Stomach (tissue), 9 donors: Measurements from ENCODE around the gene NELL1. TPM values are rescaled to one million over a fixed set of nuclear protein-coding genes. Genes with fewer than 3 reads are reported as not detected.

Source experiments
- DNase-seq, 2 donors: peaks; one replicate each; pipeline versions ENCODE4 v3.0.0 to v3.0.0-alpha.2; 2013 to 2019
- H3K27ac ChIP-seq, 5 donors: fragments of 200-600 bp in 4 of 5; sonication (generic) in 4 of 5; one replicate each; pipeline ENCODE4 v1.5.1; 2013 to 2019; ENCODE audit warnings: mild to moderate bottlenecking in 1 of 5, moderate library complexity in 1 of 5
- H3K27me3 ChIP-seq, 3 donors: fragments of 200-600 bp; sonication (generic); one replicate each; pipeline ENCODE4 v1.5.1; 2017 to 2019; ENCODE audit warnings: mixed run types in 1 of 3
- H3K36me3 ChIP-seq, 4 donors: fragments of 200-600 bp; sonication (generic); 1 replicate in 3 of 4; 2 replicates in 1 of 4; pipeline ENCODE4 v1.5.1; 2016 to 2019
- H3K4me1 ChIP-seq, 4 donors: fragments of 200-600 bp; sonication (generic); one replicate each; pipeline ENCODE4 v1.5.1; 2016 to 2019
- H3K4me3 ChIP-seq, 4 donors: fragments of 200-600 bp; sonication (generic) in 3 of 4; one replicate each; pipeline ENCODE4 v1.5.1; 2016 to 2019; ENCODE audit warnings: mild to moderate bottlenecking in 1 of 4
- H3K9me3 ChIP-seq, 4 donors: fragments of 200-600 bp; sonication (generic); one replicate each; pipeline ENCODE4 v1.5.1; 2016 to 2019
- EP300 ChIP-seq: sonication (generic); formaldehyde crosslinking; IDR thresholded peaks from one replicate; pipeline ENCODE4 v1.6.1; 2017; ENCODE audit warnings: antibody characterized with exemption
- POLR2A ChIP-seq, 4 donors: fragments of 450-650 bp; IDR thresholded peaks; one replicate each; pipeline ENCODE4 v1.6.1; 2016; ENCODE audit warnings: antibody characterized with exemption in 4 of 4, control low read depth in 2 of 4, mild to moderate bottlenecking in 1 of 4, moderate library complexity in 1 of 4
- POLR2AphosphoS5 ChIP-seq, 3 donors: sonication (generic); formaldehyde crosslinking; IDR thresholded peaks; one replicate each; pipeline ENCODE4 v1.6.1; 2016; ENCODE audit warnings: antibody characterized with exemption in 3 of 3
- WGBS, 5 donors: extraction: QIAGEN DNeasy Blood & Tissue Kit in 3 of 5; methylation state at CpG; one replicate each; pipeline versions ENCODE4 v1.1.5 to v1.1.7; 2013 to 2018; 5-methylcytosine and 5-hydroxymethylcytosine counted together
- intact Hi-C: fragments of 100-400 bp; cut with DNase I; formaldehyde crosslinking; loops from one replicate; pipeline ENCODE4 v1.15.1; 2023; ENCODE audit warnings: low total_unique reads
- polyA plus RNA-seq, 3 donors: library from polyadenylated mRNA; stranded (reverse); fragments of 200-250 nt; gene quantifications; one replicate each; pipeline ENCODE4 v1.2.3, GENCODE V29; 2013
- total RNA-seq, 5 donors: library from RNA; depleted of rRNA; stranded (reverse); fragments of >200 nt; gene quantifications; one replicate each; pipeline versions ENCODE4 v1.1.0 to v1.2.3, GENCODE V29; 2014 to 2016
- TF ChIP-seq, protein P1 (sequence below), 7 experiments: fragments of 450-650 bp in 4 of 7; fragments of 200-600 bp in 3 of 7; sonication (generic) in 3 of 7; IDR thresholded peaks; one replicate each; pipeline ENCODE4 v1.5.1; 2016 to 2019; ENCODE audit warnings: antibody characterized with exemption in 7 of 7, control low read depth in 2 of 7, mild to moderate bottlenecking in 1 of 7
- donor health status: healthy with polysubstance abuse.
- donor health status: Bipolar disorder and iron deficiency.
- donor health status: healthy.

NELL1 gene
- total and polyA plus RNA-seq, 8 donors = 0.05 to 15.4 (median 2.7) TPM; not detected in 5

DNA sequence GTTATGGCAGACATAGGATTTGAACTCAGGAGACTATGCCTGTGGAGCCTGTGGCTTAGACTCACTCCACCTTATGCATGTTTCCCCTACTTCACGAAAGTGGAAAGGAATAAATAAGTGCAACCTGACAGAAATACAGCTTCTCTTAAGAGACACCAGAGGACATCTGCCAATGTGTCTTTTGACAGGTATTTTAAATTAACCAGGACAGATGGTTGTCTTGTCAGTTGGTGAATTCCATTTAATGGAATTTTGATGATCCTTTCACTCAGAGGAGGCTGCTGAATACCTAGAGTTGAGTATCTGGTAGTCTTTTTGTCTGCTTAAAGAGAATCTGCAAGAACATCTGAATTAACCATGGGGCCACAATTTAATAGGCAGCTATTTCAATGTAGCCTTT lies 46.1 kb downstream of the NELL1 start:
- Histone ChIP-seq H3K4me1 (no peaks in the 10 kb centered on the region), H3K4me3 (no peak overlapping the region), H3K27ac (no peak overlapping the region), H3K27me3 (no peaks in the 10 kb centered on the region), H3K36me3 (no peaks in the 10 kb centered on the region), H3K9me3 (peaks cover 0 to 5% (median 0%) of the 10 kb centered on the region in 4 donors)
- no peak for TF ChIP-seq POLR2AphosphoS5 (IDR thresholded peaks at IDR 0.05)
- no peak for TF ChIP-seq EP300
- TF ChIP-seq, protein P1, sequence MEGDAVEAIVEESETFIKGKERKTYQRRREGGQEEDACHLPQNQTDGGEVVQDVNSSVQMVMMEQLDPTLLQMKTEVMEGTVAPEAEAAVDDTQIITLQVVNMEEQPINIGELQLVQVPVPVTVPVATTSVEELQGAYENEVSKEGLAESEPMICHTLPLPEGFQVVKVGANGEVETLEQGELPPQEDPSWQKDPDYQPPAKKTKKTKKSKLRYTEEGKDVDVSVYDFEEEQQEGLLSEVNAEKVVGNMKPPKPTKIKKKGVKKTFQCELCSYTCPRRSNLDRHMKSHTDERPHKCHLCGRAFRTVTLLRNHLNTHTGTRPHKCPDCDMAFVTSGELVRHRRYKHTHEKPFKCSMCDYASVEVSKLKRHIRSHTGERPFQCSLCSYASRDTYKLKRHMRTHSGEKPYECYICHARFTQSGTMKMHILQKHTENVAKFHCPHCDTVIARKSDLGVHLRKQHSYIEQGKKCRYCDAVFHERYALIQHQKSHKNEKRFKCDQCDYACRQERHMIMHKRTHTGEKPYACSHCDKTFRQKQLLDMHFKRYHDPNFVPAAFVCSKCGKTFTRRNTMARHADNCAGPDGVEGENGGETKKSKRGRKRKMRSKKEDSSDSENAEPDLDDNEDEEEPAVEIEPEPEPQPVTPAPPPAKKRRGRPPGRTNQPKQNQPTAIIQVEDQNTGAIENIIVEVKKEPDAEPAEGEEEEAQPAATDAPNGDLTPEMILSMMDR (IDR thresholded peaks at IDR 0.05) = no peak
- no peak for TF ChIP-seq POLR2A (IDR thresholded peaks at IDR 0.05)
- 67 to 81% (median 78%) methylated on average over 1 of the region's 1 CpG for WGBS, 5 donors
- intact Hi-C loops = no loop called here
- no peak for DNase-seq

- Histone ChIP-seq H3K27me3 (no peaks in the 10 kb centered on the region), H3K4me3 (no peak overlapping the region), H3K9me3 (peaks cover 0 to 5% (median 0%) of the 10 kb centered on the region in 4 donors), H3K4me1 (no peaks in the 10 kb centered on the region), H3K27ac (no peak overlapping the region), H3K36me3 (no peaks in the 10 kb centered on the region)
- TF ChIP-seq POLR2AphosphoS5 (IDR thresholded peaks at IDR 0.05) (no peak), POLR2A (IDR thresholded peaks at IDR 0.05) (no peak), EP300 (no peak)
- TF ChIP-seq, protein P1 (IDR thresholded peaks at IDR 0.05) = no peak
- 32 to 83% (median 64%) methylated on average over 3 of the region's 3 CpGs for WGBS, 5 donors
- no peak for DNase-seq
- intact Hi-C loops = no loop called here
These were observed 46.5 kb downstream of the NELL1 start for GRCh38 chr11:20715931-20716330.

DNA sequence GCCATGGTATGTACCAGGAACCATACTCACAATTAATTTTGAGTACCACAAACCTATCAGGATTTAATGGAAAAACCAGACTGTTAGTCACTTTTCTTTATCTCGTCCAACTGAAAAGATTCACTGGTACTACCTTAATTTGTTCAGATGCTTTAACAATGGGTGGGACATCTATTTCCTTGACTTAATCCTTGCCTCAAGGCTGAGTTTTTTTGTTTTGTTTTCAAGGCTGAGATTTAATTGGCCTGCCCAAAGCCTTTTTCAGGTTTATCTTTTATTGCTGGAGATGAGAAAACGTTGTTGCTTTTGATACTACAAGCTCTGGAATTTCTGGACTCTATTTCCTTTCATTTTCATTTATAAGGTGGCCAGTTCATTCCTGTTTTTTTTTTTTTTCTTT lies 50.4 kb downstream of the NELL1 start:
- Histone ChIP-seq H3K9me3 (peaks cover 0 to under 1% (median 0%) of the 10 kb centered on the region in 4 donors), H3K36me3 (no peaks in the 10 kb centered on the region), H3K4me3 (no peak overlapping the region), H3K27ac (no peak overlapping the region), H3K4me1 (no peaks in the 10 kb centered on the region), H3K27me3 (no peaks in the 10 kb centered on the region)
- WGBS, 5 donors = 35 to 55% (median 46%) methylated on average over 2 of the region's 2 CpGs
- intact Hi-C loops = no loop called here
- TF ChIP-seq, protein P1 (IDR thresholded peaks at IDR 0.05) = no peak
- TF ChIP-seq POLR2AphosphoS5 (IDR thresholded peaks at IDR 0.05) = no peak
- no peak for TF ChIP-seq POLR2A (IDR thresholded peaks at IDR 0.05)
- TF ChIP-seq EP300 = no peak
- DNase-seq = no peak

GRCh38 chr11:20723366-20723765 lies 54.0 kb downstream of the NELL1 start:
- Histone ChIP-seq H3K27ac (no peak overlapping the region), H3K9me3 (peaks cover 0 to 7% (median 2%) of the 10 kb centered on the region in 4 donors), H3K36me3 (no peaks in the 10 kb centered on the region), H3K27me3 (no peaks in the 10 kb centered on the region), H3K4me3 (no peak overlapping the region), H3K4me1 (no peaks in the 10 kb centered on the region)
- 40 to 82% (median 50%) methylated on average over 1 of the region's 1 CpG for WGBS, 5 donors
- no peak for TF ChIP-seq POLR2AphosphoS5 (IDR thresholded peaks at IDR 0.05)
- TF ChIP-seq, protein P1 (IDR thresholded peaks at IDR 0.05) = no peak
- no peak for TF ChIP-seq POLR2A (IDR thresholded peaks at IDR 0.05)
- no peak for TF ChIP-seq EP300
- DNase-seq = no peak
- intact Hi-C loops = no loop called here
